ENCODE results near the gene DUSP10.

DUSP10 gene

GRCh38 chr1:221696027-221696426 lies 45.9 kb downstream of the DUSP10 start:
- H3K27ac ChIP-seq, result no peak overlapping the region
- H3K4me1 ChIP-seq, result peaks cover 0 to 9% (median 0%) of the 10 kb centered on the region in 4 donors
- no peaks in the 10 kb centered on the region for H3K27me3 ChIP-seq
- no peak for DNase-seq
- intact Hi-C loops (cut with DNase I; ENCODE audit: low total_unique reads), result no loop called here
- H3K9me3 ChIP-seq, result peaks cover 0 to 8% (median 0%) of the 10 kb centered on the region in 3 donors
- TF ChIP-seq CTCF (IDR thresholded peaks at IDR 0.05), result no peak
- H3K4me3 ChIP-seq, result no peak overlapping the region
- no peaks in the 10 kb centered on the region for H3K36me3 ChIP-seq

- H3K36me3 ChIP-seq, result no peaks in the 10 kb centered on the region
- H3K4me3 ChIP-seq, result no peak overlapping the region
- TF ChIP-seq CTCF (IDR thresholded peaks at IDR 0.05), result no peak
- no peak overlapping the region for H3K27ac ChIP-seq
- intact Hi-C loops (cut with DNase I; ENCODE audit: low total_unique reads), result no loop called here
- DNase-seq, result no peak
- peaks cover 0 to 9% (median 0%) of the 10 kb centered on the region in 4 donors for H3K4me1 ChIP-seq
- H3K27me3 ChIP-seq, result no peaks in the 10 kb centered on the region
- H3K9me3 ChIP-seq, result peaks cover 0 to 8% (median 0%) of the 10 kb centered on the region in 3 donors
Measured at GRCh38 chr1:221695301-221695700, 46.6 kb downstream of the DUSP10 start.

- intact Hi-C loops (cut with DNase I; ENCODE audit: low total_unique reads), result no loop called here
- Histone ChIP-seq H3K27ac (no peak overlapping the region), H3K4me1 (peaks cover 0 to 9% (median 0%) of the 10 kb centered on the region in 4 donors), H3K27me3 (no peaks in the 10 kb centered on the region), H3K4me3 (no peak overlapping the region), H3K36me3 (no peaks in the 10 kb centered on the region), H3K9me3 (peaks cover 0 to 8% (median 0%) of the 10 kb centered on the region in 3 donors)
- DNase-seq, result no peak
- TF ChIP-seq CTCF (IDR thresholded peaks at IDR 0.05), result no peak
Measured at GRCh38 chr1:221694109-221694508, 47.8 kb downstream of the DUSP10 start.

- no peak overlapping the region for H3K27ac ChIP-seq
- H3K4me3 ChIP-seq, result no peak overlapping the region
- intact Hi-C loops (cut with DNase I; ENCODE audit: low total_unique reads), result no loop called here
- no peak for DNase-seq
- no peak for TF ChIP-seq CTCF (IDR thresholded peaks at IDR 0.05)
- H3K36me3 ChIP-seq, result no peaks in the 10 kb centered on the region
- H3K9me3 ChIP-seq, result peaks cover 0 to 8% (median 0%) of the 10 kb centered on the region in 3 donors
- H3K4me1 ChIP-seq, result peaks cover 0 to 2% (median 0%) of the 10 kb centered on the region in 4 donors
- no peaks in the 10 kb centered on the region for H3K27me3 ChIP-seq
Measured at GRCh38 chr1:221693087-221693486, 48.8 kb downstream of the DUSP10 start.

GRCh38 chr1:221692643-221693042 lies 49.2 kb downstream of the DUSP10 start:
- Histone ChIP-seq H3K9me3 (peaks cover 0 to 8% (median 0%) of the 10 kb centered on the region in 3 donors), H3K4me1 (no peaks in the 10 kb centered on the region), H3K27me3 (no peaks in the 10 kb centered on the region), H3K27ac (no peak overlapping the region), H3K36me3 (no peaks in the 10 kb centered on the region), H3K4me3 (no peak overlapping the region)
- no peak for TF ChIP-seq CTCF (IDR thresholded peaks at IDR 0.05)
- intact Hi-C loops (cut with DNase I; ENCODE audit: low total_unique reads), result no loop called here
- no peak for DNase-seq

- no peak for TF ChIP-seq CTCF (IDR thresholded peaks at IDR 0.05)
- peaks cover 0 to 8% (median 0%) of the 10 kb centered on the region in 3 donors for H3K9me3 ChIP-seq
- no peak overlapping the region for H3K4me3 ChIP-seq
- H3K27ac ChIP-seq, result no peak overlapping the region
- intact Hi-C loops (cut with DNase I; ENCODE audit: low total_unique reads), result no loop called here
- no peaks in the 10 kb centered on the region for H3K27me3 ChIP-seq
- H3K4me1 ChIP-seq, result no peaks in the 10 kb centered on the region
- H3K36me3 ChIP-seq, result no peaks in the 10 kb centered on the region
- no peak for DNase-seq
Measured at GRCh38 chr1:221691261-221691660, 50.6 kb downstream of the DUSP10 start.
